Gastrocnemius medialis (tissue), 4 donors: Measurements from ENCODE around the gene COL4A1.

ENCODE experiments used
- CTCF ChIP-seq, 5 experiments: fragments of 450-650 bp in 3 of 5; fragments of 200-600 bp in 2 of 5; sonication (generic) in 2 of 5; IDR thresholded peaks in 4 of 5; conservative IDR thresholded peaks in 1 of 5; 1 replicate in 4 of 5; 2 replicates in 1 of 5; pipeline ENCODE4 v1.5.1; 2016 to 2019; ENCODE audit warnings: antibody characterized with exemption in 5 of 5, mild to moderate bottlenecking in 3 of 5, moderate library complexity in 3 of 5
- POLR2A ChIP-seq, 2 donors: fragments of 450-650 bp; IDR thresholded peaks; one replicate each; pipeline ENCODE4 v1.6.1; 2017; ENCODE audit warnings: antibody characterized with exemption in 2 of 2, mild to moderate bottlenecking in 2 of 2, moderate library complexity in 2 of 2

- TF ChIP-seq CTCF (IDR thresholded peaks at IDR 0.05 in 4 of 5, conservative IDR thresholded peaks at IDR 0.05 in 1 of 5) (no peak), POLR2A (IDR thresholded peaks at IDR 0.05) (no peak)
Measured at GRCh38 chr13:110150384-110151101, 156.4 kb downstream of the COL4A1 start.
